Uterus (tissue), 4 donors: ENCODE measurements around the gene AGBL4. TPM values are rescaled to one million over a fixed set of nuclear protein-coding genes. Genes with fewer than 3 reads are reported as not detected.

ENCODE experiments used
- DNase-seq, 2 donors: peaks; one replicate each; pipeline ENCODE4 v3.0.0-alpha.2; 2019 to 2020
- H3K27ac ChIP-seq, 2 donors: fragments of 200-600 bp; sonication (generic); 1 replicate in 1 of 2; 2 replicates in 1 of 2; pipeline ENCODE4 v1.5.1; 2016 to 2018
- H3K27me3 ChIP-seq, 2 donors: fragments of 200-600 bp; sonication (generic); one replicate each; pipeline ENCODE4 v1.5.1; 2018 to 2019; ENCODE audit warnings: control low read depth in 1 of 2
- H3K36me3 ChIP-seq, 2 donors: fragments of 200-600 bp; sonication (generic); one replicate each; pipeline ENCODE4 v1.5.1; 2019; ENCODE audit warnings: control low read depth in 1 of 2
- H3K4me1 ChIP-seq, 2 donors: fragments of 200-600 bp; sonication (generic); one replicate each; pipeline ENCODE4 v1.5.1; 2018 to 2019; ENCODE audit warnings: control low read depth in 1 of 2
- H3K4me3 ChIP-seq, 2 donors: fragments of 200-600 bp; sonication (generic); 1 replicate in 1 of 2; 2 replicates in 1 of 2; pipeline ENCODE4 v1.5.1; 2018 to 2019; ENCODE audit warnings: mild to moderate bottlenecking in 1 of 2
- H3K9me3 ChIP-seq, 2 donors: fragments of 200-600 bp; sonication (generic); one replicate each; pipeline ENCODE4 v1.5.1; 2019; ENCODE audit warnings: control low read depth in 1 of 2
- POLR2A ChIP-seq, 2 donors: fragments of 450-650 bp; IDR thresholded peaks; one replicate each; pipeline ENCODE4 v1.6.1; 2016; ENCODE audit warnings: antibody characterized with exemption in 2 of 2, mild to moderate bottlenecking in 1 of 2, moderate library complexity in 1 of 2
- intact Hi-C: fragments of 100-400 bp; cut with DNase I; formaldehyde crosslinking; loops from one replicate; pipeline ENCODE4 v1.15.1; 2023; ENCODE audit warnings: low total_unique reads
- total RNA-seq, 4 donors: library from RNA; depleted of rRNA in 3 of 4; stranded (reverse); fragments of >200 nt in 3 of 4; gene quantifications; one replicate each; pipeline versions ENCODE4 v1.1.0 to v1.2.4, GENCODE V29; 2014 to 2023
- TF ChIP-seq, protein P1 (sequence below), 4 experiments: fragments of 200-600 bp in 2 of 4; fragments of 450-650 bp in 2 of 4; sonication (generic) in 2 of 4; IDR thresholded peaks; one replicate each; pipeline ENCODE4 v1.5.1; 2016 to 2019; ENCODE audit warnings: antibody characterized with exemption in 4 of 4, mild to moderate bottlenecking in 2 of 4, moderate library complexity in 1 of 4
- donor health status: DM: yes; HTN: yes; CAD: no.

The AGBL4 gene
- total RNA-seq, 4 donors from 2014 or later: 0.85 to 1.9 TPM; not detected in 2

DNA sequence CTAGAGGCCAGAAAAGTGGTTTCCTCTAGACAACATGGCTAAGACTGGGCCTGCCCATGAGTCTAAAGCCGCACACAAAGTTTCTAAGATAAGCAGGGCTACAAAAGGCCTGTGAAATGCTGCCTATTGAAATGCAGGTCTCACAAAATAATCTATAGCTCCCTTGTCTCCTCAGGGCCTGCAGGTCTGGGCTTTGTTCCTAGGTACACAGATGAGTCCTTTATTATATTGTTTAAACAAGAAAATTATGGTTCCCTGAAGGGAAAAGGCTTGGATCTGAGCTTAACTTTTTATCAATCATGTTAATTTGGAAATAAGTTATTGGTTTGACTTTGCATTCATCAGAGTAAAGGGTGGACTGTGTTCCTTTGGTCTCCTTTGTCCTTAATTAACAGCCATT lies 833.6 kb downstream of the AGBL4 start:
- Histone ChIP-seq H3K27me3 (no peaks in the 10 kb centered on the region), H3K9me3 (no peaks in the 10 kb centered on the region), H3K36me3 (no peaks in the 10 kb centered on the region), H3K27ac (no peak overlapping the region), H3K4me3 (no peak overlapping the region), H3K4me1 (no peaks in the 10 kb centered on the region)
- TF ChIP-seq, protein P1, sequence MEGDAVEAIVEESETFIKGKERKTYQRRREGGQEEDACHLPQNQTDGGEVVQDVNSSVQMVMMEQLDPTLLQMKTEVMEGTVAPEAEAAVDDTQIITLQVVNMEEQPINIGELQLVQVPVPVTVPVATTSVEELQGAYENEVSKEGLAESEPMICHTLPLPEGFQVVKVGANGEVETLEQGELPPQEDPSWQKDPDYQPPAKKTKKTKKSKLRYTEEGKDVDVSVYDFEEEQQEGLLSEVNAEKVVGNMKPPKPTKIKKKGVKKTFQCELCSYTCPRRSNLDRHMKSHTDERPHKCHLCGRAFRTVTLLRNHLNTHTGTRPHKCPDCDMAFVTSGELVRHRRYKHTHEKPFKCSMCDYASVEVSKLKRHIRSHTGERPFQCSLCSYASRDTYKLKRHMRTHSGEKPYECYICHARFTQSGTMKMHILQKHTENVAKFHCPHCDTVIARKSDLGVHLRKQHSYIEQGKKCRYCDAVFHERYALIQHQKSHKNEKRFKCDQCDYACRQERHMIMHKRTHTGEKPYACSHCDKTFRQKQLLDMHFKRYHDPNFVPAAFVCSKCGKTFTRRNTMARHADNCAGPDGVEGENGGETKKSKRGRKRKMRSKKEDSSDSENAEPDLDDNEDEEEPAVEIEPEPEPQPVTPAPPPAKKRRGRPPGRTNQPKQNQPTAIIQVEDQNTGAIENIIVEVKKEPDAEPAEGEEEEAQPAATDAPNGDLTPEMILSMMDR (IDR thresholded peaks at IDR 0.05): no peak
- no peak for TF ChIP-seq POLR2A (IDR thresholded peaks at IDR 0.05)
- intact Hi-C loops: no loop called here
- DNase-seq: no peak

DNA sequence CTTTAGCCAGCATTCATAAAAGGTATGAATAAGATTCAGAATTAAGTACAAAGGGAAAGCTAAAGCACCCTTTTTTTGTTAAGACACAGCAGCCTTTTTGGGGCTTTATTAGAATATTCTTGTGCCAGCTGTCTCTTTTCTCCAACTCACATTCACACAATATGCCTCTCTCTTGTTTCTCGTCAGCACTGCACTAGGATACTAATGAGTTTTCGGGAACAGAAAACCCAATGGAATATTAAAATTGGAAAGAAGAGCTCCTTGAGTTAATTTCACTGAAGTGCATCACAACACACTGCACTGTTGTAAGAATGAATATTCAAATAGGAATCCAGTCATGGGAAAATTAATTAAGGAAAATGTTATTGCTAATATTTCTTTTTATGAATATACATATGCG lies 836.7 kb downstream of the AGBL4 start:
- Histone ChIP-seq H3K36me3 (no peaks in the 10 kb centered on the region), H3K27me3 (no peaks in the 10 kb centered on the region), H3K9me3 (no peaks in the 10 kb centered on the region), H3K4me3 (no peak overlapping the region), H3K27ac (no peak overlapping the region), H3K4me1 (no peaks in the 10 kb centered on the region)
- TF ChIP-seq POLR2A (IDR thresholded peaks at IDR 0.05): no peak
- TF ChIP-seq, protein P1 (IDR thresholded peaks at IDR 0.05): no peak
- DNase-seq: no peak
- intact Hi-C loops: no loop called here

DNA sequence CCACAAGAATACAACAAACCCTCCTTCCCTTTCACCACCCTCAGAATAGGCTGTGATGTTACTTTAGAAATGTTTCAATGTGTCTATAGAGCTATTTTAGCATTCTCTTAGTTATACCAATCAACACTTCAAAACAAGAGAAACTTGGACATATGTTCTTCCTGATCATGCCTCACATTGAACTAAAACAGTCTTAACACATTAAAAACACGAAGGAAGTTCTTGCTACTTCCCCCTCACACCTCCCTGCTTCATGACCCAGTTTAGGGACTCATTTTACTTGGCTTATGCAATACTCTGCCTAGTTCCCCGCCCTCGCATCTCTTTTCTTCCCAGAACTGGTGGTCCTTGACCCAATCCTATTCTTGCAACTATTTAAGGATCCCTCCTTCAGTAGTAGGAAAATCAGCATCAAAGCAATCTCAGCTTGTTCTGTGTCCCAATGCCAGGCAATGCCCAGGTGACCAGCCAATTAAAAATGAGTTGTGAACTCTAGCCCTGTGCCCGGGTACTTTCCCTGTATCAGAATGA lies 838.2 kb downstream of the AGBL4 start:
- no peak overlapping the region for H3K4me3 ChIP-seq
- intact Hi-C loops: no loop called here
- no peak for DNase-seq
- no peak for TF ChIP-seq POLR2A (IDR thresholded peaks at IDR 0.05)
- TF ChIP-seq, protein P1 (IDR thresholded peaks at IDR 0.05): no peak
- H3K9me3 ChIP-seq: no peaks in the 10 kb centered on the region
- no peaks in the 10 kb centered on the region for H3K4me1 ChIP-seq
- H3K27ac ChIP-seq: no peak overlapping the region
- no peaks in the 10 kb centered on the region for H3K36me3 ChIP-seq
- no peaks in the 10 kb centered on the region for H3K27me3 ChIP-seq

DNA sequence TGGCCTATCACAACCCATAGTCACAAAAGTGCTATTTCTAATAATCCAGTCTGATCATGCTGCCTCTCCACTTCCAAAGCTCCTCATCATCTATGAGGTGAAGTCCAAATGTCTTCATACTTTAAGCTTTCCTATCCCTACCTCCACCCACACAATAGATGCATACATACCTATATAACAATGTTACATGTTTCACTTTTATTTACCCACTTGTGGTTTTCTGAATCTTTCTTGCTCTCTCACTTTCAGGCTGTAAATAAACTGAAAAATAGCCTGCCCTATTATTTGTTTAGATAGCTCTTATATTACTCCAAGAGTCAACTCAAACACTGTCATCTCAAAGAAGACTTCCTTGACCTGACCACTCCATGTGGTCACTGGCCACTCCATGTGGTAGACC lies 840.3 kb downstream of the AGBL4 start:
- no peak for DNase-seq
- no peak overlapping the region for H3K27ac ChIP-seq
- H3K36me3 ChIP-seq: no peaks in the 10 kb centered on the region
- no peaks in the 10 kb centered on the region for H3K27me3 ChIP-seq
- TF ChIP-seq POLR2A (IDR thresholded peaks at IDR 0.05): no peak
- TF ChIP-seq, protein P1 (IDR thresholded peaks at IDR 0.05): no peak
- H3K4me1 ChIP-seq: no peaks in the 10 kb centered on the region
- H3K9me3 ChIP-seq: no peaks in the 10 kb centered on the region
- intact Hi-C loops: no loop called here
- H3K4me3 ChIP-seq: no peak overlapping the region

DNA sequence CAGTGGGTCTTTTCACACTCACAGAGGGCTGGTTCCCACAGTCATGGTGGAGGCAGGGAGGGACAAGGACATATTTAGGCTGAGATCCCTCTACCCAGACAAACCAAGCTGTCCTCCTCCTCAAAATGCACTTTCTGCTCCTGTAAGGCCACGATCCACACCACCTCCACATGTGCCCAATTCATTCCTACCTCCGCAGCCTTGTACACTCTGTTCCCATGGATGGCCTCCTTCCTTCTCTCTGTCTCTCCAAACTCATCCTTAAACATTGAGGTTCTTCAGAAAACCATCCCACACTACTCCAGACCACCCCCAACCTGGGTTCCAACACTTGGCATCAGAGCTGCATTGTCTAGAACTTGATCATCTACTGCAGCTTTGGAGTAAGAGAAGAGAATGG lies 842.7 kb downstream of the AGBL4 start:
- no peaks in the 10 kb centered on the region for H3K27me3 ChIP-seq
- DNase-seq: no peak
- no peak for TF ChIP-seq POLR2A (IDR thresholded peaks at IDR 0.05)
- H3K27ac ChIP-seq: no peak overlapping the region
- H3K9me3 ChIP-seq: no peaks in the 10 kb centered on the region
- no peaks in the 10 kb centered on the region for H3K36me3 ChIP-seq
- intact Hi-C loops: no loop called here
- H3K4me3 ChIP-seq: no peak overlapping the region
- no peaks in the 10 kb centered on the region for H3K4me1 ChIP-seq
